ENCODE data around the gene PDE4B.
"Not testable (repeated sequence)": the region's sequence is repeated elsewhere in the genome, so short reads cannot be mapped to it uniquely, and the experiment has no call there.

The PDE4B gene

DNA sequence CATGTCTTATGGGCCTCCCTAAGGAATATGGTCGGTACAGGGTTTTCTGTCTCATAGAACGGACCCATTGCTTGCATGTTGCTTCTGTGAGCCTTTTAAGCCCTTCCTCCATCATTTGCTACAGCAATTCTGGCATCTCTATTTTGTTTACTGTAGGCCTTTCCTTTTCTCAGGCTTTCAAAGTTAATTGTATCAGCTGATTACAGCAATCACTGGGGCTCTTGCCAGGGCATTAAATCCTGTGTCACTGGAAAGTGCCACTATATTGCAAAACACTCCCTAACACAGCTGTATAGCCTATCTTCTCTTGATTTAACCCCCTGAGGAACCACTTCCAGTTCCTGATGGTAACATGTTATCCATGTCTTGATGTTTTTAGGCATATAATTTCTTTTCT, 156.5 kb downstream of the PDE4B start:
- in situ Hi-C loops (cut with MboI; ENCODE audit: low sequenced_read_pairs), result no loop called here

DNA sequence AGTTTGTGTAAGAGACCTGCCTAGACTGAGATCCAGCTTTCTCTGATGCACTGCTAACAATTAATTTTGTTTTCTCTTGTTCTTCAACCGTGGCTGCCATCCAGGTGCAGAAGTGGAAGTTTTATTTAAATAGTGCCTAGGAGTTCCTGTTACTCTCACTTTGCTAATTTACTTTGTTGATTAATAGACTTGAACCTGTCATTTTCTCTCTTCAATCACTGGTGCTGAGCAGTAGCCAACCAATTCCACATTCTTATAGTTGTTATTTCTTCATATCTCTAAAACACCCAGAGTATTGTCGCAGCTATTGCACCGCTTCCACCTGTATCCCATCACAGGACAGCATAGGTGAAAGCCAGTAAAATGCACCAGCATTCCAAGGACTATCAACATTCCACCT, 157.2 kb downstream of the PDE4B start:
- in situ Hi-C loops (cut with MboI; ENCODE audit: low sequenced_read_pairs), result no loop called here

DNA sequence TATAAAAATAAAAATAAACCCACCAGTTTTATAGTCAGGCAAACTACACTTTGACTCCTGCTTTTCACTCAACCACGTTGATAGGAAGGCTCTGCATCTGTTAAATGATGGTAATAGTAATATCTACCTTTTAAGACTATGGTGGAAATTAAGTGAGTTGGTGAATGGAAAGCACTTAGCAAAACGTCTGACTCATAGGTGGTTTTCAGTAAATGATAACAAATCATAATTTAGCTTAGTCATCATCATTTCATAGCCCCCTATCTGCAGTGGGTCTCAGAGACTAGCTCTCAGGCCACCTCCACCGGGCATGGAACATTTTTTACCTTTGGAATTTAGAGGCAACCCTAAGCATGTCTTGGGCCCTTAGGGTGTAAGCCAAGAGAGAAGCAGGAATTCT, 160.0 kb downstream of the PDE4B start:
- in situ Hi-C loops (cut with MboI; ENCODE audit: low sequenced_read_pairs), result no loop called here

DNA sequence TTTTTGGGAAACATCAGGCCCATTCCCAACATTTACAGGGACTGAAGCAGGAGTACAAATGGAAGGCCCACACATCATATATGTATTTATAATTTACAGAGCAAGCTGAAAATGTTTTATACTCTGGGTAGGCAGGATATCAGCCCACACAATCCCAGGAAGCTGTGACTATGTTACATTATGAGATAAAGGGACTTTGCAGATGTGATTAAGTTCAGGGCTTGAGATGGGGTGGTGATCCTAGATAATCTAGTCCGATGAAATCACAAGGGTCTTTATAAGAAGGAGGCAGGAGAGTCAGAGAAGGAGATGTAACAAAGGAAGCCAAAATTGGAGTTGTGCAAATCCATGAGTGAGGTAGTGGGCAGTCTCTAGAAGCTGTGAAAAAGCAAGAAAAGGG, 160.5 kb downstream of the PDE4B start:
- in situ Hi-C loops (cut with MboI; ENCODE audit: low sequenced_read_pairs), result no loop called here

DNA sequence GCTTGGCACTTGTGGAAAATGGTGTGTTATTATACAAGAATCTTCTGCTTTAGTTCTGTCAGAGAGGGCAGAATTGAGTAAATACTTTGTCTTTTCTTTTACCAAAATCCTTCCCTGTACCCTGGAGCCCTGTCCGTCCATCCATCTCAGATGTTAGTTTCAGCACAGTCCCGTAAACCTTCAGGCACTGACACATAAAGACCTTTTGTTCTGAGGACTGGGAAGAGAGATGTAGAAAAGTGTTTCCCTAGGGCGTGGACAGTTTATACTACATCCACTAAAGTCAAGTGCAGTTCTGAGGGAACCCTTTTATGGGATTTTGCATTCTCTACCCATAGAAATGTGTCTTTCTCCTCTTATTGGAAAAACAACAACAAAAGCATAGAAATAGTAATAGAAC, 162.4 kb downstream of the PDE4B start:
- in situ Hi-C loops (cut with MboI; ENCODE audit: low sequenced_read_pairs), result no loop called here

DNA sequence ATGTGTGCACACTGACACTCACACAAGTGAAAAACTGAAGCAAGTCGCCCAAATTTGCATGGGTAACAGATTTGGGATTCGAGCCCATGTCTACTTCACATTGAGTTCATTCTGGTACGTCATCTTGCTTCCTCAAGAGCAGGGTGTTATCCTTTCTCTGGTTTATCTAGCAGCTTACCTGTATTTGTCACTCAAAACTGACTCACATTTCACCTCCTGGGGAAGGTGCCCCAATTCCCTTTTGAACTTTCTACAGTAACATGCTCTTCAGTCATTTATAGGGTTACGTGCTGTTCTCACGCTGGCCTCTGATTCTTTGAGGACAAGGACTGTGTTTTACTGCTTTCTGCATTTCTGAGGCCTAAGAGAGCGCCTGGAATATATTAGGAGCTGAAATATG, 162.8 kb downstream of the PDE4B start:
- in situ Hi-C loops (cut with MboI; ENCODE audit: low sequenced_read_pairs), result no loop called here

DNA sequence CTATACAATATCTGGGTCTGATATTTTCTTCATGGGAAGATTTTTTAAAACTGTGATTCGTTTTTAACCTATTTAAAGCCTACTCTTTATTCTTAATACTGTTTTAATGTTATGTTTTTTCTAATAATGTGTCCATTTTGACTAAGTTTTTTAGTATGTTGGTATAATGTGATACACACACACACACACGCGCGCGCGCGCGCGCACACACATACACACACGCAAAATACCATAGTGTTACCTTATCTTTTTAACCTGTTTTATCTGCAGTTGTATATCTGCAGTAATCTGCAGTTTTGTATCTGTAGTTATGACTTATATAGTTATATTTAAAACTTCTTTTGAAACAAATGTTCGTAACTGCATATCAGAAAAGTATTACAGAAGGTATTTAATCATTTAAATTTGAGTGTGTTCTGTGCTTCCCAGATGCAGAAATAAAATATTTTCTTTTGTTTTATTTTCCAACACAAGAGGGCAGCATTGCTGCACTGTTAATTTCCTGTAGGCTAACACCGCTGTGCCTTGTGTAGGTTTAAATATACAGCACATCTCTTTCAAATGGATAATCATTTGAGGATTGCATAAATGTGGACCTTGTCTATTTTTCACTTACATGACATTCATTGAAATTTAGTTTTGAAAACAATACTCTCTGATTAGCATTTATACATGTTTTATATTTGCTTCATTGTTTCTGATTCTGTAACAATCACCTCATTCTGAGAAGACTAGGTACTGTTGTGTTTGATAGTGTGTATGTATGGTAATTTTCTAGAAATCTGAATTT, 166.1 kb downstream of the PDE4B start:
- in situ Hi-C loops (cut with MboI; ENCODE audit: low sequenced_read_pairs), result no loop called here

DNA sequence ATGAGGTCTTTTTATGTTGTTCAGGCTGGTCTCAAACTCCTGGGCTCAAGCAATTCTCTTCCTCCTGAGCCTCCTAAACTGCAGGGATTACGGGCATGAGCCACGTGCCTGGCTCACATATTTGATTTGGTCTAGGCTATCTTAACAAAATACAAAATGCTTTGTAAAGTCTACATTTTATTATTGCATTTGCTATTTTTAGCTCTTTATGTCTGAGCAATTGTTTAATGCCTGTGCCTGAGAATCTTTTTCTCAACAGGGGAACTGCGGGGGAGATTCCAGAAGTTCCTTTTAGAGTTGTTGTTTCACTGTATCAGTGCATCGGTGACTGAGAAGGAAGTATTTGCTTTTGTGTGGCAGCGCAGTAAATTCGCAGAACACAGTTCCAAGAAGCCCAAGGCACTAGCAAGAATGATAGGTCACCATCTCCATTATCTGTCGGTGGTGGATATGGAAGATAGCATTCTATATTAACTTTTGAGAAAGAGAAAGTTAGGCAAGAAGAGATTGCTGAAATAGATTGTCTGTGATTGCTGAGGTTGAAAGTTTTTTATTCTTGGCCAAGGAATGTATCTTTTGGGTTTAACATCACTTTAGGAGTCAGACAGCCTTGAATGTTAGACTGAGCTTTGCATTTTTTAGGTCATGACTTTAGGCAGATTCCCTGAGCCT, 167.3 kb downstream of the PDE4B start:
- in situ Hi-C loops (cut with MboI; ENCODE audit: low sequenced_read_pairs), result no loop called here

DNA sequence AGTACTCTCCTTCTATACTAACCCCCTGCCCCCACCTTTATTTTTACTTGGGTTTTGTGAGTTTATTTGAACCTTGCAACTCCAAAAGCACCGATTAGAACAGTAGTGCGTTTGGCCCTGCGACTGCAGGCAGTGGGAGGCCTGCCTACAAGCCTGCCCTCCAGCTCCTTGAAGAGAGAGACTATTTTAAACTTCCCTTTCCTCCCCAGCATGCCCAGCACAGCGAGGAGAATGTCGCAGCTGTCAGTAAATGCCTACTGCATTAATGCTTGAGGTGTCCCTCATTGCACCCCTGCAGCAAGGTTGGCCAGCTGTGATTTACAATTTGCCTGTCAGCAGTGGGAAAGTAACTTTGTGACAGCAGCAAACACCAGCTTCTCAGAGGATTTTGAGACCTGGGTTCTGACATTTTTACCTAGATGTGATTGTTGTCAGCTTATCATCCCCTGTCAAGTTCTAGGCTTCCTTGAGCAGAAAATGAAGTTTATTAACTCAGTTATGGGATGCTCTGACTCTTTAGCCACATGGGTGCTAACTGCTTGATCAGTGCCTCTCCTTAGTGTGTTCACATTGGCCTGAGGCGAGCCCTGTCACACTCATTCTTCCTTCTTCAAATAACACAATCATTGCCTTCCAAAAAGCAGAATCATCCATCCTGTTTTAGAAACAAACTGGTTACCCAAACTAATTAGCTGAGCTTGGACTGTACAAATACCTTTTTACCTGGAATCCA, 170.6 kb downstream of the PDE4B start:
- in situ Hi-C loops (cut with MboI; ENCODE audit: low sequenced_read_pairs), result no loop called here

DNA sequence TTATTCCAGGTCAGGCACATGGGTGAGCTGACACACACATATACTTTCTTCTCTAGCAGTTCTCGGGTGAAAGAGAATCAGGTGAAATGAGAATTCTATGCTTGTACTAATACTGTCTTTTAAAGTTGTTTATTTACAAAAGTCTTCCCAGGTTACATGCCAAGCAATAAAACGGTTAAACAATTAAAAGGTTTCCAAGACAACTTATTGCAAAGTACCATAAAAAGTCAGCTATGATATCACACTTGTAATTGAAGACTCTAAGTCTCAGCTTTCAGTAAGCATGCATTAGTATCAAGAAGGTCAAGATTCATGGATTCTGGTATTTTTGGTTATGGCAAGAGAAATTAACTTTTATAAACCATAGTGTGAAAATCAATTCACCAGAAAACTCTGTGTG, 171.4 kb downstream of the PDE4B start:
- in situ Hi-C loops (cut with MboI; ENCODE audit: low sequenced_read_pairs), result no loop called here

DNA sequence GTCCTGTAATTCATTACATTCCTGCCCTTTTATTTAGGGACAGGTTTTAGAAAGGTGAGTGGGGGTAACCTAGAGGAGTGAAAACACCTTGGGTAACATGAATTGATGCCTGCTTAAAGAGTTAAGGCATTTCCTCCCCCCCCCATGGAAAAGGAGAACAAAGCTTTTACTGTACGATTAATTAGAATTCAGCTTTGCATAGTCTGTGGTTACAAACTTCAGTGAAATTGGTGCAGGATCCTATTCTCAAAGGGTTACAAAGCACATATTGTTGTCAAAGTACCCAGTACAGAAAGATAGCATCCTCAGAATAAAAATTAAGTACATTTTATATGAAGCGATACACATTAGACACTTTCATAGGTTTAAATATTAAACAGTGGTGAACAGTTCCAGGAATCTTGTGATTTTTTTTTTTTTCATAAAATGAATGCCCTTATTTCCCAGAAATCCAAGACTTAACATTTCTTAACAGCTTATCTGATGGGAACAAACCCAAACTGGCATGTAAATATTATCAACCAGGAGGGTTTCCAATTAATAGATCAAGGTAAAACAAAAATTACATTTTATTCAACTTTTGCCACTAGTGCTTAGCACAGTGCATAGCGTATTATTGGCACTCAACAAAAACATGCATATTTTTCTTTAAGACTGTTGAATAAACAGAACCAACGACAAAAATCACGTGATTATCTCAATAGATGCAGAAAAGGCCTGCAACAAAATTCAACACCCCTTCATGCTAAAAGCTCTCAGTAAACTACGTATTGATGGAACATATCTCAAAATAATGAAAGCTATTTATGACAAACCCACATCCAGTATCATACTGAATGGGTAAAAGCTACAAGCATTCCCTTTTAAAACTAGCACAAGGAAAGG, 172.7 kb downstream of the PDE4B start:
- in situ Hi-C loops (cut with MboI; ENCODE audit: low sequenced_read_pairs), result no loop called here

DNA sequence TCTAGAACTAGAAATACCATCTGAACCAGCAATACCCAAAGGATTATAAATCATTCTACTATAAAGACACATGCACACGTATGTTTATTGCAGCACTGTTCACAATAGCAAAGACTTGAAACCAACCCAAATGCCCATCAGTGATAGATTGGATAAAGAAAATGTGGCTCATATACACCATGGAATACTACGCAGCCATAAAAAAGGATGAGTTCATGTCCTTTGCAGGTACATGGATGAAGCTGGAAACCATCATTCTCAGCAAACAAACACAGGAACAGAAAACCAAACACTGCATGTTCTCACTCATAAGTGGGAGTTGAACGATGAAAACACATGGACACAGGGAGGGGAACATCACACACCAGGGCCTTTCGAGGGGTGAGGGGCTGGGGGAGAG, 174.8 kb downstream of the PDE4B start:
- in situ Hi-C loops (cut with MboI; ENCODE audit: low sequenced_read_pairs), result not testable (repeated sequence)

DNA sequence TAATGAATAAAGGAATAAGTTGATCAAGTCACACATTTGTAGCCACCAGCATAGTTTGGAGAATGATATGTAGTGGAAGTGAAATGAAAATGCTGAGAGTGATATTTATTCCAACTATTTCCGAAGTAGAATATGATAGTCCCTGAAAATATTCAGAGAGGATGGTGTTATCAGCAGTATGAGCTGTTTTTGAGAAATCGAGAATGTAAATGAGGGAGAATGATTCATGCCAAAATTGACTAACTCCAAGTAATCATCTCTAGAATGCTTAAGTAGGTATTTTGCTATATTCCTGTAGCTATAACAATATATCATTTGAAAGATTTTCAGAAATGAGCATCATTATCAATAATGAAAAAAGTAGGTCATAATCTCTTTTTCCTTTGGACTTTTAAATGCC, 178.9 kb downstream of the PDE4B start:
- in situ Hi-C loops (cut with MboI; ENCODE audit: low sequenced_read_pairs), result no loop called here

DNA sequence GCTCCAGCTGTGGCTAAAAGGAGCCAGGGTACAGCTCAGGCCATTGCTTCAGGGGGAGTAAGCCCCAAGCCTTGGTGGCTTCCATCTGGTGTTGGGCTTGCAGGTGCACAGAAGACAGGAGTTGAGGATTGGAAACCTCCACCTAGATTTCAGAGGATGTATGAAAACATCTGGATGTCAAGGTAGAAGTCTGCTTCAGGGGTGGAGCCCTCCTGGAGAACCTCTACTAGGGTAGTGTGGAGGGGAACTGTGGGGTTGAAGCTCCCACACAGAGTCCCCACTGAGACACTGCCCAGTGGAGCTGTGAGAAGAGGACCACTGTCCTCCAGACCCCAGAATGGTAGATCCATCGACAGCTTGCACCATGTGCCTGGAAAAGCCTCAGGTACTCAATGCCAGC, 183.0 kb downstream of the PDE4B start:
- in situ Hi-C loops (cut with MboI; ENCODE audit: low sequenced_read_pairs), result no loop called here

DNA sequence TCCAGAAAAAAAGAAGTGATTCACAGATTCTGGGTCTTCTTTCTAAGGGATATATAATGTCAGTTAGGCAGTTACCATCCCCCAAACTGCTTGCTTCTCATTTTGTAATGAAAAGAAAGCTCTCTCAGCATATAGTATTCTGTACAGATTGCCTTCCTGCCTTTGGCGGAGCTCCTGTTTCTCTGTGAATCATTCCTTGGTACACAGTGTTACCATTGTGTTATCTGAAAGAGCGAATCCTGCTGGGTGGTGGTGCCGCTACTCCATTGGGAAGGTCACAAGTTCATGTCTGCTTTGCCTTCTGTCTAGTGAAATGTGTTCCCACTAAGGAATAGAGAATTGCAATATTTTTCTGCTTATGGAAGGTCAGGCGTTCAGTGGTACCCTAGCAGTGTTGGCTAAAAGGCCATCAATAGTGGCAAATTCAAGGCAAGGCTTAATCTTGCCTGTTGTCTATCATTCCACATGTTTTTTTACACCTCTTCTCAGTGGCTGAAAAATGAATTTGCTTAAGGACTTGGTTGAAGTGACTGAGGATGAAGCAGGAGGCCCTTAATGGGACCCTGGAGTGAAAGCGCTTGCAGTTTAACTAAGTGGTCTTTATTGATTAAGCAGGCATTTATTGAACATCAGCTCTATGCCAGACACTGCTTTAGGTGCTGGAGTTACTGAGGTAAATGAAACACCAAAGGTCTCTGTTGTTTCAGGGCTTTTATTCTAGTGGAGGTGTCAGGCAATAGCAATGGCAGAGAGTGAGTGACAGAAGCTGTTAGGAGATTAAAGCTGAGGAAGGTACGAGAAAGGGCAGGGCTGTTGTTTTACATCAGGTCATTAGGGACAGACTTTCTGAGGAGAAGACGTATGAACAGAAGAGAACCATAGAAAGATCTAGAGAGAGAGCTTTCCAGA, 186.7 kb downstream of the PDE4B start:
- in situ Hi-C loops (cut with MboI; ENCODE audit: low sequenced_read_pairs), result no loop called here

DNA sequence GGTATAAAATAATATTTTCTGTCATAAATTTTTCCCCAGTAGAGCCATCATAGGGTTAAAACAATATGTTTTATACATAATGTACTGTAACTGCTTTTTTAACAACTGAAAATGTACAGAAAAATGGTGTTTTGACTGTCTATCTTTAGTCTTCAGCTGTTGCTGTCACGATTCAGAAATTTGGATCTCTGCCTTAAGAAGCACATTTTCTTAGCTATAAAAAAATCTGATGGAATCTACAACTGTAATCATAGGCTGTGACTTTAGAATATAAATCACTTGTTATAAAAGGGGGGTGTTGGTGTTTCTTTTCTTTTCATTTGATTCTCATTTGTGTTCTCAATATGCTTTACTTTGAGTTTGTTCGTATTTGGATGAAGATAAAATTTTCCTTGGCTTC, 187.5 kb downstream of the PDE4B start:
- in situ Hi-C loops (cut with MboI; ENCODE audit: low sequenced_read_pairs), result no loop called here

DNA sequence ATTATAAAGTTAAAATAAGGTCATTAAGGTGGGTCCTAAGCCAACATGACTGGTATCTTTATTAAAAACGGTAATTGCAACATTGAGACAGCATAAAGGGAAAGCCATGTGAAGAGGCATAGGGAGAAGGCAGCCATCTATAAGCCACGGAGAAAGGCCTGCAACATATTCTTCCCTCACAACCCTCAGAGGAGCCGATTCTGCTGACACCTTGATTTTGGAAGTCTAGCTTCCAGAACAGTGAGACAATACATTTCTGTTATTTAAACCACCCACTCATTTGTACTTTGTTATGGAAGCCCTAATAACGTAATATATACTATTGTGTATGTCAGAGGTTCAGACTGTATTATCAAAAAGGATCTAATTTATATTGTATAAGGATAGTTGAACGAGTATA, 190.8 kb downstream of the PDE4B start:
- in situ Hi-C loops (cut with MboI; ENCODE audit: low sequenced_read_pairs), result no loop called here

DNA sequence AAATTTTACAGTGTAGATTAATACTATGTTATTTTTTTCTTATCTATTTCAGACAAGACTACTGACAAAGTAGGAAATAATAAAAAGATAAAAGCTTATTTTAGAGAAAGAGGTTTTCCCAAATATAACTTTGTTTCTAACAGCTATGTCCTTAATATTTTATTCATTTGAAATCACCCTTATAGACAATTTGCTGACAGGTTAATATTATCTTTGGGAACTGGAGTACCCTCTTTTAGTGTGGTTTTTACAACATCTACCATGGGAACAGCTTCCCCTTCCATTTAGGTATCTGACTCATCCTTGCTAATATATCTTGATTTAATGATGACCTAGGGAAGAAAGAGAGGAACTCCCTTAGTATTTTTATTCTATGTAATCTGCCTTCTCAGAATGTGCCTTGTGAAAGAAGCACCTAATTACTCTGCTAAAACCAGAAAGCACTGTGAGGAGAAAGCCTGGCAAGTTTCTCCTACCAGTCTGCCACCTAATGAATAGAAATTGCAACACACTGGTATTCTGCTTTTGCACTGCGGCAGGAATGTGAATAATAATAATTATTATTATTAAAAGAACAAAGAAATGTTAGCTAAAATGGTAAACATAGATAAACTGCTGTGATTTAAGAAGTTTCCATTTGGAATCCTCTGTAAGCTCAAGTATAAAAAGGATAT, 192.8 kb downstream of the PDE4B start:
- in situ Hi-C loops (cut with MboI; ENCODE audit: low sequenced_read_pairs), result no loop called here

DNA sequence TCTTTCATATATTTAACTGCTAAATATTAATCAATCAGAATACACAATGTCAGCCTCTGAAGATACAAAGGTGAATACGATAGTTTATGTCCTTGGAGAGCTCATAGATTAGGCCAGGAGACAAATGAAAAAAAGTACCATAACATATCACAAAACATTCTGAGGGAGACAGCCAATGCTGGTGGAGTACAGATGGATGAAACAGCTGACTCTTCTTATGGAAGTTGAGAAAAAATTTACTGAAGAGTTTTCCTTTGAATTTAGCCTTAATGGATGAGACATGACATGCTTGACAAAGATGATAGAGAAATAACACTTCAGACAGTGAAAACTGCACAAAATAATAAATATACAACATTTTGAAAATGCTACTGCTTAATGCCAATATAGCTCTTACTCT, 193.5 kb downstream of the PDE4B start:
- in situ Hi-C loops (cut with MboI; ENCODE audit: low sequenced_read_pairs), result no loop called here
